SU-DHL-6 (cell line): ENCODE measurements around the gene URM1.

Experiments
- H2AFZ ChIP-seq: fragments of 200-600 bp; sonication (generic); 2 replicates; pipeline ENCODE4 v1.6.1; 2014; ENCODE audit warnings: low read depth, mild to moderate bottlenecking, moderate library complexity, mixed read lengths, antibody characterized with exemption, low read length; ENCODE audit not compliant: severe bottlenecking
- H3F3A ChIP-seq: fragments of 200-600 bp; shearing (Covaris generic); 2 replicates; pipeline ENCODE4 v1.6.0; 2016; ENCODE audit warnings: antibody characterized with exemption, mild to moderate bottlenecking; ENCODE audit not compliant: insufficient read depth
- H3K27ac ChIP-seq: fragments of 200-600 bp; sonication (generic); 2 replicates; pipeline ENCODE4 v1.5.1; 2016; ENCODE audit warnings: low read depth, mild to moderate bottlenecking, low read length, moderate library complexity, mixed read lengths
- H3K27me3 ChIP-seq: fragments of 200-600 bp; sonication (generic), shearing (Covaris generic); 2 replicates; pipeline ENCODE4 v1.6.0; 2014; ENCODE audit warnings: mild to moderate bottlenecking, low read length
- H3K36me3 ChIP-seq: fragments of 200-600 bp; sonication (generic); 2 replicates; pipeline ENCODE4 v1.6.1; 2014; ENCODE audit warnings: mild to moderate bottlenecking, low read length, mixed read lengths
- H3K4me2 ChIP-seq: fragments of 300-600, 200-600 bp; shearing (Covaris generic), sonication (generic); 2 replicates; pipeline ENCODE4 v1.6.0; 2014; ENCODE audit warnings: low read length, low read depth, mild to moderate bottlenecking; ENCODE audit not compliant: poor library complexity, severe bottlenecking
- H3K4me3 ChIP-seq: fragments of 200-600 bp; sonication (generic); 2 replicates; pipeline ENCODE4 v1.5.1; 2014; ENCODE audit warnings: antibody characterized with exemption, low read length, mild to moderate bottlenecking, mixed read lengths; ENCODE audit not compliant: insufficient read depth, poor library complexity, severe bottlenecking
- H3K79me2 ChIP-seq: fragments of 200-600 bp; sonication (generic); 2 replicates; pipeline ENCODE4 v1.6.1; 2014; ENCODE audit warnings: mild to moderate bottlenecking, low read length, moderate library complexity; ENCODE audit not compliant: insufficient read depth
- H3K9ac ChIP-seq: fragments of 200-600 bp; sonication (generic); 2 replicates; pipeline ENCODE4 v1.7.0; 2014; ENCODE audit warnings: mild to moderate bottlenecking, low read length
- H3K9me2 ChIP-seq: fragments of 200-600 bp; sonication (generic); replicated peaks from 2 replicates; pipeline ENCODE4 v1.6.1; 2014; ENCODE audit warnings: low read length; ENCODE audit not compliant: insufficient read depth
- H3K9me3 ChIP-seq: fragments of 200-600 bp; sonication (generic); 2 replicates; pipeline ENCODE4 v1.6.1; 2014; ENCODE audit warnings: low read length, mixed read lengths; ENCODE audit not compliant: insufficient read depth
- H4K20me1 ChIP-seq: fragments of 200-600 bp; sonication (generic); 2 replicates; pipeline ENCODE4 v1.6.1; 2014; ENCODE audit warnings: low read depth, mild to moderate bottlenecking, antibody characterized with exemption, low read length, moderate library complexity, mixed read lengths
- CTCF ChIP-seq: fragments of 200-600 bp; sonication (generic); IDR thresholded peaks from one replicate; pipeline ENCODE4 v1.5.1; 2017; ENCODE audit warnings: antibody characterized with exemption, mild to moderate bottlenecking, low read length, moderate library complexity; ENCODE audit not compliant: insufficient read depth, poor library complexity, severe bottlenecking
- EZH2phosphoT487 ChIP-seq: fragments of 200-600 bp; sonication (generic), shearing (Covaris generic); conservative IDR thresholded peaks from 2 replicates; pipeline ENCODE4 v1.6.1; 2018; ENCODE audit warnings: mild to moderate bottlenecking, antibody characterized with exemption, low read length, moderate library complexity, mixed read lengths

The URM1 gene

GRCh38 chr9:128405077-128405779 lies 34.1 kb downstream of the URM1 start:
- Histone ChIP-seq H4K20me1 (no peaks in the 10 kb centered on the region), H3K9me3 (no peaks in the 10 kb centered on the region), H3K9ac (no peak overlapping the region), H3K4me2 (no peak overlapping the region), H2AFZ (no peak overlapping the region), H3F3A (no peaks in the 10 kb centered on the region), H3K4me3 (no peak overlapping the region), H3K27me3 (no peaks in the 10 kb centered on the region), H3K27ac (no peak overlapping the region), H3K36me3 (no peaks in the 10 kb centered on the region), H3K9me2 (no peaks in the 10 kb centered on the region), H3K79me2 (no peaks in the 10 kb centered on the region)
- no peak for TF ChIP-seq EZH2phosphoT487
- TF ChIP-seq CTCF, result no peak

GRCh38 chr9:128405780-128406171 lies 34.6 kb downstream of the URM1 start:
- no peak overlapping the region for H3K9ac ChIP-seq
- no peaks in the 10 kb centered on the region for H3K9me2 ChIP-seq
- no peaks in the 10 kb centered on the region for H3F3A ChIP-seq
- H3K27ac ChIP-seq, result no peak overlapping the region
- TF ChIP-seq CTCF (no peak), EZH2phosphoT487 (no peak)
- H3K36me3 ChIP-seq, result no peaks in the 10 kb centered on the region
- no peak overlapping the region for H2AFZ ChIP-seq
- no peak overlapping the region for H3K4me2 ChIP-seq
- H3K79me2 ChIP-seq, result no peaks in the 10 kb centered on the region
- no peaks in the 10 kb centered on the region for H3K9me3 ChIP-seq
- no peaks in the 10 kb centered on the region for H4K20me1 ChIP-seq
- H3K27me3 ChIP-seq, result no peaks in the 10 kb centered on the region
- H3K4me3 ChIP-seq, result no peak overlapping the region

- no peaks in the 10 kb centered on the region for H3K36me3 ChIP-seq
- H4K20me1 ChIP-seq, result no peaks in the 10 kb centered on the region
- no peaks in the 10 kb centered on the region for H3F3A ChIP-seq
- H3K27ac ChIP-seq, result no peak overlapping the region
- no peak overlapping the region for H3K9ac ChIP-seq
- H3K9me3 ChIP-seq, result no peaks in the 10 kb centered on the region
- H3K9me2 ChIP-seq, result no peaks in the 10 kb centered on the region
- H2AFZ ChIP-seq, result no peak overlapping the region
- no peaks in the 10 kb centered on the region for H3K27me3 ChIP-seq
- no peaks in the 10 kb centered on the region for H3K79me2 ChIP-seq
- no peak for TF ChIP-seq CTCF
- no peak for TF ChIP-seq EZH2phosphoT487
- no peak overlapping the region for H3K4me2 ChIP-seq
- no peak overlapping the region for H3K4me3 ChIP-seq
These were observed 35.7 kb downstream of the URM1 start for GRCh38 chr9:128406848-128407391.
